Lower leg skin (tissue), 3 donors: ENCODE measurements around the gene CAMSAP2.

Source experiments
- CTCF ChIP-seq, 3 donors: fragments of 450-650 bp; IDR thresholded peaks; one replicate each; pipeline ENCODE4 v1.5.1; 2016; ENCODE audit warnings: antibody characterized with exemption in 3 of 3, mild to moderate bottlenecking in 3 of 3, moderate library complexity in 2 of 3
- POLR2A ChIP-seq, 2 donors: fragments of 450-650 bp; IDR thresholded peaks; one replicate each; pipeline ENCODE4 v1.6.1; 2016 to 2017; ENCODE audit warnings: antibody characterized with exemption in 2 of 2, mild to moderate bottlenecking in 1 of 2, moderate library complexity in 1 of 2

GRCh38 chr1:200861937-200862647, 123.4 kb downstream of the CAMSAP2 start:
- TF ChIP-seq POLR2A (IDR thresholded peaks at IDR 0.05) (no peak), CTCF (IDR thresholded peaks at IDR 0.05) (no peak)
